WTC11 (cell line): ENCODE results near the gene ADAP1. TPM values are rescaled to one million over a fixed set of nuclear protein-coding genes. Genes with fewer than 3 reads are reported as not detected.

ENCODE experiments used
- ATAC-seq: fragments of 200-7000 bp; cut with Tn5 transposase; 2 replicates; pipeline ENCODE4 v1.10.0; 2021; ENCODE audit warnings: mild to moderate bottlenecking, moderate library complexity
- CTCF ChIA-PET: fragments of 300-600 bp; sonication (Branson Sonifier 250); formaldehyde crosslinking; loops from one replicate; lab custom pipeline; 2021; ENCODE audit warnings: antibody characterized with exemption; lab: Charles Lee
- POLR2A ChIA-PET: fragments of 350-600 bp; sonication (Branson Sonifier 250); formaldehyde crosslinking; loops from one replicate; lab custom pipeline; 2021; ENCODE audit warnings: antibody characterized with exemption; lab: Charles Lee
- DNase-seq: peaks from one replicate; pipeline ENCODE4 v3.0.0; 2021; ENCODE audit warnings: low spot score
- H3K27ac Mint-ChIP-seq: 2 replicates; pipeline ENCODE4 v1.8.0; 2021; ENCODE audit warnings: mixed read lengths
- H3K27me3 Mint-ChIP-seq: 2 replicates; pipeline ENCODE4 v1.8.0; 2021; ENCODE audit warnings: low read depth, mild to moderate bottlenecking, moderate library complexity, mixed read lengths
- H3K36me3 Mint-ChIP-seq: 2 replicates; pipeline ENCODE4 v1.8.0; 2021; ENCODE audit warnings: mixed read lengths
- H3K4me1 Mint-ChIP-seq: 2 replicates; pipeline ENCODE4 v1.8.0; 2022; ENCODE audit warnings: mixed read lengths
- H3K4me3 Mint-ChIP-seq: 2 replicates; pipeline ENCODE4 v1.8.0; 2021; ENCODE audit warnings: mild to moderate bottlenecking, moderate library complexity, mixed read lengths
- H3K9me3 Mint-ChIP-seq: 2 replicates; pipeline ENCODE4 v1.8.0; 2021; ENCODE audit warnings: mixed read lengths
- CREB1 ChIP-seq: sonication (generic); formaldehyde crosslinking; IDR thresholded peaks from 2 replicates; pipeline ENCODE4 v1.8.0; 2023; ENCODE audit warnings: mild to moderate bottlenecking, missing genetic modification reagents
- JAZF1 ChIP-seq: fragments of 250-450 bp; sonication (Bioruptor Pico); IDR thresholded peaks from 2 replicates; pipeline ENCODE4 v1.9.0; 2021; ENCODE audit warnings: moderate library complexity, mild to moderate bottlenecking, inconsistent platforms
- MXD4 ChIP-seq: fragments of 250-450 bp; sonication (Bioruptor Pico); IDR thresholded peaks from 2 replicates; pipeline ENCODE4 v1.8.0; 2021; ENCODE audit warnings: mild to moderate bottlenecking, moderate library complexity, borderline replicate concordance
- NFE2L1 ChIP-seq: sonication (generic); formaldehyde crosslinking; IDR thresholded peaks from 2 replicates; pipeline ENCODE4 v1.8.1; 2023; ENCODE audit warnings: missing genetic modification reagents
- TCF7 ChIP-seq: sonication (generic); formaldehyde crosslinking; IDR thresholded peaks from 2 replicates; pipeline ENCODE4 v1.8.0; 2022; ENCODE audit warnings: mild to moderate bottlenecking, low read depth, missing genetic modification reagents, moderate library complexity
- ZNF423 ChIP-seq: fragments of 250-450 bp; sonication (Bioruptor Pico); IDR thresholded peaks from 2 replicates; pipeline ENCODE4 v2.1.2; 2022; ENCODE audit warnings: mild to moderate bottlenecking, moderate library complexity
- total RNA-seq: library from RNA; stranded (reverse); gene quantifications from 3 replicates; pipeline ENCODE4 v1.2.3, GENCODE V29; 2021
- TF ChIP-seq, protein P1 (sequence below): sonication (generic); formaldehyde crosslinking; IDR thresholded peaks from 2 replicates; pipeline ENCODE4 v1.8.1; 2023; ENCODE audit warnings: mild to moderate bottlenecking, moderate library complexity, missing genetic modification reagents
- TF ChIP-seq, protein P2 (sequence below): fragments of 250-450 bp; sonication (Bioruptor Pico); IDR thresholded peaks from 2 replicates; pipeline ENCODE4 v1.9.0; 2021; ENCODE audit warnings: mild to moderate bottlenecking, borderline replicate concordance
- TF ChIP-seq, protein P3 (sequence below): sonication (generic); formaldehyde crosslinking; IDR thresholded peaks from 2 replicates; pipeline ENCODE4 v1.8.1; 2023; ENCODE audit warnings: mild to moderate bottlenecking, missing genetic modification reagents, moderate library complexity
- TF ChIP-seq, protein P4 (sequence below): sonication (generic); formaldehyde crosslinking; conservative IDR thresholded peaks from 2 replicates; pipeline ENCODE4 v1.8.1; 2023; ENCODE audit warnings: mild to moderate bottlenecking, low read depth, missing genetic modification reagents, moderate library complexity
- TF ChIP-seq, protein P5 (sequence below): sonication (generic); formaldehyde crosslinking; IDR thresholded peaks from 2 replicates; pipeline ENCODE4 v1.8.0; 2023; ENCODE audit warnings: mild to moderate bottlenecking, missing genetic modification reagents

Gene ADAP1
- total RNA-seq, 1 experiment from 2014 or later, result 4.3 TPM

DNA sequence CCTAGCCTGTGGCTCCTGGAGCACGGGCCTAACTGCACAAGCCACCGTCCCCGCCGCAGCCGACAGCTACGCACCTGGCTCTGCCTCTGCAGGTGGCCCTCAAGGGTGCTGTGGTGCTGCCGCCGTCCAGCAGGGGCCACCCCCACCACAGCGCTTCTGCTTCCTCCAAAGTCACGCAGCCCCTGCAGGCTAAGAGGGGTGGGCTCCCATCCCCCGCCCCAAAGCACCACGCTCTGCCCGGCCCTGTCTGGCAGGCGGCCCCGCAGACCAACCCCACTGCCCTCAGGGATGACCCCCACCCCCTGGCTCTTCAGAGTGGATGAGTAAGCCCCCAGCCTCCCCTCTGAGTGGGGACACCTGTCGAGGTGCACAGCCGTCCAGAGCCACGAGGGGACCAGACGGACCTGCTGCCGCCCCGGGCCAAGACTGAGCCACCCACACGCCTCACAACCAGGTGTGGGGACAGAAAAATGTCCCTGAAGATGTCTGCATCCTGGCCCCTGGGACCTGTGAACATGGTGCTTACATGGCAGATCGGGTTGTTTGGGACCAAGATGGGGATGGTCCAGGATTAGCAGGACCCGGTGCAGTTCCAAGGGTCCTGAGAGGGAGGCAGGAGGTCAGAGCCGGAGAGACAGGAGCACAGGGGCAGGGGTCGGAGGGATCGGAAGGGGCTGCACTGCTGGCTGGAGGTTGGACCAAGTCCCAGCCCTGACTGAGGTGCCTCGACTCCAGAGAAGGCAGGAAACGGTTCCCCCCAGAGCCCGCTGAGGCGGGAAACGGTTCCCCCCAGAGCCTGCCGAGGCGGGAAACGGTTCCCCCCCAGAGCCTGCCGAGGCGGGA lies 9.0 kb upstream of the ADAP1 start:
- H3K36me3 Mint-ChIP-seq, result peaks cover 13% of the 10 kb centered on the region
- TF ChIP-seq TCF7 (CRISPR knock-in tag) (no peak), CREB1 (CRISPR knock-in tag) (no peak), ZNF423 (0 out of 2 replicates have a peak, but pooled peaks have one; percentile 6)
- TF ChIP-seq, protein P1, sequence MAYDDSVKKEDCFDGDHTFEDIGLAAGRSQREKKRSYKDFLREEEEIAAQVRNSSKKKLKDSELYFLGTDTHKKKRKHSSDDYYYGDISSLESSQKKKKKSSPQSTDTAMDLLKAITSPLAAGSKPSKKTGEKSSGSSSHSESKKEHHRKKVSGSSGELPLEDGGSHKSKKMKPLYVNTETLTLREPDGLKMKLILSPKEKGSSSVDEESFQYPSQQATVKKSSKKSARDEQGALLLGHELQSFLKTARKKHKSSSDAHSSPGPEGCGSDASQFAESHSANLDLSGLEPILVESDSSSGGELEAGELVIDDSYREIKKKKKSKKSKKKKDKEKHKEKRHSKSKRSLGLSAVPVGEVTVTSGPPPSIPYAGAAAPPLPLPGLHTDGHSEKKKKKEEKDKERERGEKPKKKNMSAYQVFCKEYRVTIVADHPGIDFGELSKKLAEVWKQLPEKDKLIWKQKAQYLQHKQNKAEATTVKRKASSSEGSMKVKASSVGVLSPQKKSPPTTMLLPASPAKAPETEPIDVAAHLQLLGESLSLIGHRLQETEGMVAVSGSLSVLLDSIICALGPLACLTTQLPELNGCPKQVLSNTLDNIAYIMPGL (CRISPR knock-in tag), result no peak
- TF ChIP-seq, protein P2, sequence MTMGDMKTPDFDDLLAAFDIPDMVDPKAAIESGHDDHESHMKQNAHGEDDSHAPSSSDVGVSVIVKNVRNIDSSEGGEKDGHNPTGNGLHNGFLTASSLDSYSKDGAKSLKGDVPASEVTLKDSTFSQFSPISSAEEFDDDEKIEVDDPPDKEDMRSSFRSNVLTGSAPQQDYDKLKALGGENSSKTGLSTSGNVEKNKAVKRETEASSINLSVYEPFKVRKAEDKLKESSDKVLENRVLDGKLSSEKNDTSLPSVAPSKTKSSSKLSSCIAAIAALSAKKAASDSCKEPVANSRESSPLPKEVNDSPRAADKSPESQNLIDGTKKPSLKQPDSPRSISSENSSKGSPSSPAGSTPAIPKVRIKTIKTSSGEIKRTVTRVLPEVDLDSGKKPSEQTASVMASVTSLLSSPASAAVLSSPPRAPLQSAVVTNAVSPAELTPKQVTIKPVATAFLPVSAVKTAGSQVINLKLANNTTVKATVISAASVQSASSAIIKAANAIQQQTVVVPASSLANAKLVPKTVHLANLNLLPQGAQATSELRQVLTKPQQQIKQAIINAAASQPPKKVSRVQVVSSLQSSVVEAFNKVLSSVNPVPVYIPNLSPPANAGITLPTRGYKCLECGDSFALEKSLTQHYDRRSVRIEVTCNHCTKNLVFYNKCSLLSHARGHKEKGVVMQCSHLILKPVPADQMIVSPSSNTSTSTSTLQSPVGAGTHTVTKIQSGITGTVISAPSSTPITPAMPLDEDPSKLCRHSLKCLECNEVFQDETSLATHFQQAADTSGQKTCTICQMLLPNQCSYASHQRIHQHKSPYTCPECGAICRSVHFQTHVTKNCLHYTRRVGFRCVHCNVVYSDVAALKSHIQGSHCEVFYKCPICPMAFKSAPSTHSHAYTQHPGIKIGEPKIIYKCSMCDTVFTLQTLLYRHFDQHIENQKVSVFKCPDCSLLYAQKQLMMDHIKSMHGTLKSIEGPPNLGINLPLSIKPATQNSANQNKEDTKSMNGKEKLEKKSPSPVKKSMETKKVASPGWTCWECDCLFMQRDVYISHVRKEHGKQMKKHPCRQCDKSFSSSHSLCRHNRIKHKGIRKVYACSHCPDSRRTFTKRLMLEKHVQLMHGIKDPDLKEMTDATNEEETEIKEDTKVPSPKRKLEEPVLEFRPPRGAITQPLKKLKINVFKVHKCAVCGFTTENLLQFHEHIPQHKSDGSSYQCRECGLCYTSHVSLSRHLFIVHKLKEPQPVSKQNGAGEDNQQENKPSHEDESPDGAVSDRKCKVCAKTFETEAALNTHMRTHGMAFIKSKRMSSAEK (CRISPR knock-in tag), result no peak
- TF ChIP-seq, protein P3, sequence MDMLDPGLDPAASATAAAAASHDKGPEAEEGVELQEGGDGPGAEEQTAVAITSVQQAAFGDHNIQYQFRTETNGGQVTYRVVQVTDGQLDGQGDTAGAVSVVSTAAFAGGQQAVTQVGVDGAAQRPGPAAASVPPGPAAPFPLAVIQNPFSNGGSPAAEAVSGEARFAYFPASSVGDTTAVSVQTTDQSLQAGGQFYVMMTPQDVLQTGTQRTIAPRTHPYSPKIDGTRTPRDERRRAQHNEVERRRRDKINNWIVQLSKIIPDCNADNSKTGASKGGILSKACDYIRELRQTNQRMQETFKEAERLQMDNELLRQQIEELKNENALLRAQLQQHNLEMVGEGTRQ (CRISPR knock-in tag), result peak; percentile 64
- TF ChIP-seq, all 79 proteins: peak for 2
- Mint-ChIP-seq H3K9me3 (no peaks in the 10 kb centered on the region), H3K4me1 (peaks cover 6% of the 10 kb centered on the region; the same call in 1 of the 2 replicates), H3K27me3 (no peaks in the 10 kb centered on the region), H3K27ac (peak overlapping the region; percentile 74), H3K4me3 (no peak overlapping the region)
- CTCF ChIA-PET, result interaction anchor here (1.0 kb wide), 1 partner anchor 55 kb away, joined by 3 read pairs; no protein-coding TSS in a partner anchor
- POLR2A ChIA-PET, result interaction anchor here (1.4 kb wide), 1 partner anchor 9 kb away, joined by 3 read pairs; the partner anchor contains the start of gene ADAP1
- ATAC-seq (peak; percentile 11), DNase-seq (no peak)

DNA sequence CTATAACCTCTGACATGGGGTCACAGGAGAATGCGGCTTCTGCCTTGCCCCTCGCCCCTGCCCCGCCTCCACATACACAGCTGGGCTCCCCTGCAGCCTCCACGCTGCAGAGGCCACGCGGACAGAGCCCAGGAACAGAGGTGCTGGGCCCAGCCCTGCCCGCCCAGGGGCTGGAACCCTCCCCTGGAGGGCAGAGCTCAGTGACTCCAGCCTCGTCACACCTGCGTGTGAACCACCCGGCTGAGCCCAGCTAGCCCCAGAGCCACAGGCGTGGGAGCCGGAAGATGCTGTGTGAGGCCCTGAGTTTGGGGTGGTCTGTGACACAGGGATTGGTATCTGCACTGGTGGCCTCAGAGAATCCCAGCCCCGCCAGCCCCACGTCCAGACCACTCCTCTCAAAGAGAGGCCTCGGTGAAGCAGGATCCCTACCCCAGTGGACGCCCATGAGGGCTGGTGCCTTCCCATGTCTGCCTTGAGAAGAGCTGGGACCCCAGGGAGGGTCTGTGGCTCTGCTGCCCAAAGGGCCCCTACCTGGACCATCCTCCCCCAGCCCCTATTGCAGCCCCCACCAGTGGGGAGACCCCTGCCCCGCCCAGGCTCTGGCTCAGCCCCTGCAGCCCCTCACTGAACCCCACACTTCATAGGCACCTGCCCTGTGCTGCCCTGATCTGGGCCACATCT lies 8.1 kb upstream of the ADAP1 start:
- TF ChIP-seq NFE2L1 (no peak), JAZF1 (CRISPR knock-in tag) (no peak), MXD4 (CRISPR knock-in tag) (no peak)
- TF ChIP-seq, protein P3 (CRISPR knock-in tag), result no peak
- TF ChIP-seq, protein P4, sequence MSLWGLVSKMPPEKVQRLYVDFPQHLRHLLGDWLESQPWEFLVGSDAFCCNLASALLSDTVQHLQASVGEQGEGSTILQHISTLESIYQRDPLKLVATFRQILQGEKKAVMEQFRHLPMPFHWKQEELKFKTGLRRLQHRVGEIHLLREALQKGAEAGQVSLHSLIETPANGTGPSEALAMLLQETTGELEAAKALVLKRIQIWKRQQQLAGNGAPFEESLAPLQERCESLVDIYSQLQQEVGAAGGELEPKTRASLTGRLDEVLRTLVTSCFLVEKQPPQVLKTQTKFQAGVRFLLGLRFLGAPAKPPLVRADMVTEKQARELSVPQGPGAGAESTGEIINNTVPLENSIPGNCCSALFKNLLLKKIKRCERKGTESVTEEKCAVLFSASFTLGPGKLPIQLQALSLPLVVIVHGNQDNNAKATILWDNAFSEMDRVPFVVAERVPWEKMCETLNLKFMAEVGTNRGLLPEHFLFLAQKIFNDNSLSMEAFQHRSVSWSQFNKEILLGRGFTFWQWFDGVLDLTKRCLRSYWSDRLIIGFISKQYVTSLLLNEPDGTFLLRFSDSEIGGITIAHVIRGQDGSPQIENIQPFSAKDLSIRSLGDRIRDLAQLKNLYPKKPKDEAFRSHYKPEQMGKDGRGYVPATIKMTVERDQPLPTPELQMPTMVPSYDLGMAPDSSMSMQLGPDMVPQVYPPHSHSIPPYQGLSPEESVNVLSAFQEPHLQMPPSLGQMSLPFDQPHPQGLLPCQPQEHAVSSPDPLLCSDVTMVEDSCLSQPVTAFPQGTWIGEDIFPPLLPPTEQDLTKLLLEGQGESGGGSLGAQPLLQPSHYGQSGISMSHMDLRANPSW (CRISPR knock-in tag), result no peak
- TF ChIP-seq, protein P5, sequence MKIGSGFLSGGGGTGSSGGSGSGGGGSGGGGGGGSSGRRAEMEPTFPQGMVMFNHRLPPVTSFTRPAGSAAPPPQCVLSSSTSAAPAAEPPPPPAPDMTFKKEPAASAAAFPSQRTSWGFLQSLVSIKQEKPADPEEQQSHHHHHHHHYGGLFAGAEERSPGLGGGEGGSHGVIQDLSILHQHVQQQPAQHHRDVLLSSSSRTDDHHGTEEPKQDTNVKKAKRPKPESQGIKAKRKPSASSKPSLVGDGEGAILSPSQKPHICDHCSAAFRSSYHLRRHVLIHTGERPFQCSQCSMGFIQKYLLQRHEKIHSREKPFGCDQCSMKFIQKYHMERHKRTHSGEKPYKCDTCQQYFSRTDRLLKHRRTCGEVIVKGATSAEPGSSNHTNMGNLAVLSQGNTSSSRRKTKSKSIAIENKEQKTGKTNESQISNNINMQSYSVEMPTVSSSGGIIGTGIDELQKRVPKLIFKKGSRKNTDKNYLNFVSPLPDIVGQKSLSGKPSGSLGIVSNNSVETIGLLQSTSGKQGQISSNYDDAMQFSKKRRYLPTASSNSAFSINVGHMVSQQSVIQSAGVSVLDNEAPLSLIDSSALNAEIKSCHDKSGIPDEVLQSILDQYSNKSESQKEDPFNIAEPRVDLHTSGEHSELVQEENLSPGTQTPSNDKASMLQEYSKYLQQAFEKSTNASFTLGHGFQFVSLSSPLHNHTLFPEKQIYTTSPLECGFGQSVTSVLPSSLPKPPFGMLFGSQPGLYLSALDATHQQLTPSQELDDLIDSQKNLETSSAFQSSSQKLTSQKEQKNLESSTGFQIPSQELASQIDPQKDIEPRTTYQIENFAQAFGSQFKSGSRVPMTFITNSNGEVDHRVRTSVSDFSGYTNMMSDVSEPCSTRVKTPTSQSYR, result no peak
- Mint-ChIP-seq H3K9me3 (no peaks in the 10 kb centered on the region), H3K27me3 (no peaks in the 10 kb centered on the region), H3K36me3 (peaks cover 5% of the 10 kb centered on the region), H3K4me3 (no peak overlapping the region), H3K4me1 (peaks cover 6% of the 10 kb centered on the region; the same call in 1 of the 2 replicates), H3K27ac (no peak overlapping the region)
- DNase-seq (no peak), ATAC-seq (no peak)
- CTCF ChIA-PET, result interaction anchor here (1.0 kb wide), 1 partner anchor 54 kb away, joined by 3 read pairs; no protein-coding TSS in a partner anchor
- POLR2A ChIA-PET, result interaction anchor here (1.4 kb wide), 1 partner anchor 8 kb away, joined by 3 read pairs; the partner anchor contains the start of gene ADAP1
